NCI-H2196 treated with DMSO at 0.1 percent for 48 hours (cell line): ENCODE results near the gene PRKRIP1.
"Not testable (repeated sequence)": the region's sequence is repeated elsewhere in the genome, so short reads cannot be mapped to it uniquely, and the experiment has no call there.

ENCODE experiments used
- DNase-seq: peaks from one replicate; lab custom pipeline; 2025; ENCODE audit not compliant: unreplicated experiment; lab: John Stamatoyannopoulos, UW

Gene PRKRIP1

GRCh38 chr7:102403563-102403962 is 7.4 kb downstream of the PRKRIP1 start:
- no peak for DNase-seq

- peak; percentile 60 for DNase-seq
Observed at GRCh38 chr7:102404005-102404861, 8.1 kb downstream of the PRKRIP1 start.

- DNase-seq, result not testable (repeated sequence)
Observed at GRCh38 chr7:102404862-102405188, 8.7 kb downstream of the PRKRIP1 start.

- no peak for DNase-seq
Observed at GRCh38 chr7:102407910-102408309, 11.7 kb downstream of the PRKRIP1 start.

- DNase-seq, result not testable (repeated sequence)
Observed at GRCh38 chr7:102408530-102408929, 12.4 kb downstream of the PRKRIP1 start.

- DNase-seq, result no peak
Observed at GRCh38 chr7:102409340-102409739, 13.2 kb downstream of the PRKRIP1 start.

GRCh38 chr7:102410123-102410522 is 14.0 kb downstream of the PRKRIP1 start:
- DNase-seq, result no peak

- DNase-seq, result no peak
Observed at GRCh38 chr7:102410918-102411317, 14.8 kb downstream of the PRKRIP1 start.

GRCh38 chr7:102412548-102412947 is 16.4 kb downstream of the PRKRIP1 start:
- DNase-seq, result peak; percentile 12

GRCh38 chr7:102413091-102413490 is 16.9 kb downstream of the PRKRIP1 start:
- no peak for DNase-seq

GRCh38 chr7:102413611-102414010 is 17.4 kb downstream of the PRKRIP1 start:
- no peak for DNase-seq

- no peak for DNase-seq
Observed at GRCh38 chr7:102415685-102416225, 19.6 kb downstream of the PRKRIP1 start.

- no peak for DNase-seq
Observed at GRCh38 chr7:102416406-102416805, 20.2 kb downstream of the PRKRIP1 start.

GRCh38 chr7:102417105-102417504 is 20.9 kb downstream of the PRKRIP1 start:
- no peak for DNase-seq

- DNase-seq, result no peak
Observed at GRCh38 chr7:102418592-102418991, 22.4 kb downstream of the PRKRIP1 start.

GRCh38 chr7:102421706-102422240 is 25.6 kb downstream of the PRKRIP1 start:
- DNase-seq, result no peak

- no peak for DNase-seq
Observed at GRCh38 chr7:102424129-102424551, 28.0 kb downstream of the PRKRIP1 start.

- no peak for DNase-seq
Observed at GRCh38 chr7:102424787-102425218, 28.6 kb downstream of the PRKRIP1 start.

GRCh38 chr7:102425639-102426267 is 29.6 kb downstream of the PRKRIP1 start:
- DNase-seq, result no peak

- DNase-seq, result no peak
Observed at GRCh38 chr7:102426268-102427018, 30.3 kb downstream of the PRKRIP1 start.

GRCh38 chr7:102427019-102427405 is 30.8 kb downstream of the PRKRIP1 start:
- no peak for DNase-seq
